ENCODE results near the gene LGR5.

The LGR5 gene

DNA sequence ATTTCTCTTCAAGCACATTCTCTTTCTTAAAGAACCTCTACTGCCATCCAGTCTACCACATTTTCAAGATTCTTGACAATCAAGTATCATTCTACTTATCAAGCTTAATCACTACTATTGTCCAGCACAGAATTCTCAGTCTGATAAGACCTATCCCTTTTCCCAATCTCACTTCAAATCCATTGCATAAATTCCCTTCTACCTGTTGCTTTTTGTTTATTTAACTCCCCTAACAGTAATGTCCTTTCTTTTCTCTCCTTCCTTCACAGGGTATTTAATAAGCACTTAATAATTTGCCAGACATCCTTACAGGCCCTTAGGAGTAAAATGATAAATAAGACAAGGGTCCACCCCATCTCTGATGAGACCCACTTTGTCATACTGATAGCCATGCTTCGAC lies 182.3 kb downstream of the LGR5 start:
- no peak overlapping the region for H3K27ac ChIP-seq
- TF ChIP-seq, protein P1, sequence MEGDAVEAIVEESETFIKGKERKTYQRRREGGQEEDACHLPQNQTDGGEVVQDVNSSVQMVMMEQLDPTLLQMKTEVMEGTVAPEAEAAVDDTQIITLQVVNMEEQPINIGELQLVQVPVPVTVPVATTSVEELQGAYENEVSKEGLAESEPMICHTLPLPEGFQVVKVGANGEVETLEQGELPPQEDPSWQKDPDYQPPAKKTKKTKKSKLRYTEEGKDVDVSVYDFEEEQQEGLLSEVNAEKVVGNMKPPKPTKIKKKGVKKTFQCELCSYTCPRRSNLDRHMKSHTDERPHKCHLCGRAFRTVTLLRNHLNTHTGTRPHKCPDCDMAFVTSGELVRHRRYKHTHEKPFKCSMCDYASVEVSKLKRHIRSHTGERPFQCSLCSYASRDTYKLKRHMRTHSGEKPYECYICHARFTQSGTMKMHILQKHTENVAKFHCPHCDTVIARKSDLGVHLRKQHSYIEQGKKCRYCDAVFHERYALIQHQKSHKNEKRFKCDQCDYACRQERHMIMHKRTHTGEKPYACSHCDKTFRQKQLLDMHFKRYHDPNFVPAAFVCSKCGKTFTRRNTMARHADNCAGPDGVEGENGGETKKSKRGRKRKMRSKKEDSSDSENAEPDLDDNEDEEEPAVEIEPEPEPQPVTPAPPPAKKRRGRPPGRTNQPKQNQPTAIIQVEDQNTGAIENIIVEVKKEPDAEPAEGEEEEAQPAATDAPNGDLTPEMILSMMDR (conservative IDR thresholded peaks at IDR 0.05) = no peak
- TF ChIP-seq ZFX (IDR thresholded peaks at IDR 0.05) = no peak

DNA sequence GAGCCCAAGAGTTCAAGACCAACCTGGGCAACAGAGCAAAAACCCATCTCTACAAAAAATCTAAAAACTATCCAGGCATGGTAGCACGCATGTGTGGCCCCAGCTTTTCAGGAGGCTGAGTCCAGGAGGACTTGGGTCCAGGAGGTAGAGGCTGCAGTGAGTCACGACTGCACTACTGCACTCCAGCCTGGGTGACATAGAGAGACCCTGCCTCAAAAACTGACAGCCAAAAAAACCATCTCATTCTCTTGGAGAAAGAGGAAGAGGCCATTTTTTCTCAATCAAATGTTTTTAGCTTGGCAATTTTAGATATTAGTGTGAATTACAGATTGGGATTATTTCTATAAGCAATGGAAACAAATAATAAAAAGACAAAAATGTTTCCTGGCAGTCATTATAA lies 185.9 kb downstream of the LGR5 start:
- TF ChIP-seq ZFX (IDR thresholded peaks at IDR 0.05) = no peak
- H3K27ac ChIP-seq = no peak overlapping the region

DNA sequence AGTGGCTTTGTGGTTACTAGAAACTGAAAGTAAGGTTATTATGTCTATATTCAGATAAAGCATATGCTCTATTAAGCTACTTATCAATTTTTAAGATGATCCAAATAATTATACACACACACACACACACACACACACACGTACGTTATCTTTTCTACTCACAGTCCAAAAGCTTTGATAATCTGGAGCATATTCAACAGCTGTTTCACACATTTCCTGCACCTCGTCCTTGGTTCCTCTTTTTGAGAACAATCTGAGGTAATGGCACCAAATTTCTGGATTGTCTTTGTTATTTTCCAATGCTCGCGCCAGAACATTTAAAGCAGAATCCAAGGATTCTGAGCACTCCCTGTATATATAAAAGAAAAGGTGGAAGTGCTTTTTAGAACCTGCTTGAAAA lies 186.5 kb downstream of the LGR5 start:
- no peak overlapping the region for H3K27ac ChIP-seq
- TF ChIP-seq, protein P1 (conservative IDR thresholded peaks at IDR 0.05) = no peak
- no peak for TF ChIP-seq ZFX (IDR thresholded peaks at IDR 0.05)

DNA sequence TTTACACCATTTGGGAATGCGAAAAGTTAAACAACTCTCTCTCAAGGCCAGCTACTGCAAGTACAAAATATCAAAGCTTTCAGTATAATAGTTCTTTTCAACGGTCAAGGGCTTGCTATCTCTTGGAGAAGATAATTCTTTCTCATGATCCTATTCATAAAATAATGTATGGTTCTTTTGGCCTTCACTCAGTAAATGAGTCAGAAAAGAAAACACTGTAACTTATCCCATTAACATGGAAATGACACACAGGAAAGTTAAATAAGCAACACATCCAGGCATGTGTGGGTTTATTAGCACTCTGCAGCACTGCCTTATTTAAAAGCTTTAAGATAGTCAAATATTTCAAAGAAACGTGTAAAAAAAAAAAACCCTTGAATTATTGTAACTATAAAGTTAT lies 187.2 kb downstream of the LGR5 start:
- TF ChIP-seq, protein P1 (conservative IDR thresholded peaks at IDR 0.05) = no peak
- no peak for TF ChIP-seq ZFX (IDR thresholded peaks at IDR 0.05)
- H3K27ac ChIP-seq = no peak overlapping the region

DNA sequence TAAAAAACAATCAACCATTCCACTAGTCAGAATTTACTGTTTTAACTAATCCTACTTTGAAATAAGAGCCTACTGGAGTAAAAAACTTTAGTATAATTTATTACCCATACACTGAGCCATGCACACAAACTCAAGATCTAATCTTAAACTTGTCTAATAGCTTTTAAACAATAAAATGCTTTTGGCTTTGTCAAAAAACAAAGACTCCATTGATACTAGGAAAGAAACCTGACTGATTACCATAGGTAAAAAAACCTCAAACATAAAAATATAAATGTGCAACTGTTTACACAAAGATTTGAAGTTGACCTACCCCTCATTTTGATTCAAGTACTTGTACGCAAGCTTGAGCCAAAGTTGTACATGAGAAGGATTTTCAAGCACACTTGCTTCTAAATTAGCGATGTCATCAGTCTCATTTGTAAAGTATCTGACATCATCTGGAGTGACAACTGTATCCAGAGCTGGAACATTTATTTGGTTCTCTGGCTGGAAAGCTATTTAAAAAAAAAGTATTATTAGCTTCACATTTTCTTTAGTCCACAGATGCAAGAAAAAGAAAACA lies 187.9 kb downstream of the LGR5 start:
- no peak overlapping the region for H3K27ac ChIP-seq
- TF ChIP-seq ZFX (IDR thresholded peaks at IDR 0.05) = no peak
- TF ChIP-seq, protein P1 (conservative IDR thresholded peaks at IDR 0.05) = no peak

Measured in C4-2B (cell line).